ENCODE data around the gene SMC5.

- TF ChIP-seq GATA3 (IDR thresholded peaks at IDR 0.05; ENCODE audit: low read depth, low read length) (no peak), GATA2 (IDR thresholded peaks at IDR 0.05; ENCODE audit: low read depth, low read length) (no peak)
Observed at GRCh38 chr9:70399141-70399540, 140.4 kb downstream of the SMC5 start.

All from SH-SY5Y (cell line).